ENCODE results near the gene NAXE. TPM values are rescaled to one million over a fixed set of nuclear protein-coding genes. Genes with fewer than 3 reads are reported as not detected.
A peak's percentile ranks its signal among the peaks of the same experiment; 100 is the strongest.

Gene NAXE
- total RNA-seq = 62.2 TPM
- long read RNA-seq, transcript NAXE-203 (6 exons, 1,125 nt) = major isoform, 98 of 120 reads
- long read RNA-seq, partial matches to known transcripts = 5 of 120 reads
- long read RNA-seq, other reads (novel, unspliced or antisense) = 14 of 120 reads

DNA sequence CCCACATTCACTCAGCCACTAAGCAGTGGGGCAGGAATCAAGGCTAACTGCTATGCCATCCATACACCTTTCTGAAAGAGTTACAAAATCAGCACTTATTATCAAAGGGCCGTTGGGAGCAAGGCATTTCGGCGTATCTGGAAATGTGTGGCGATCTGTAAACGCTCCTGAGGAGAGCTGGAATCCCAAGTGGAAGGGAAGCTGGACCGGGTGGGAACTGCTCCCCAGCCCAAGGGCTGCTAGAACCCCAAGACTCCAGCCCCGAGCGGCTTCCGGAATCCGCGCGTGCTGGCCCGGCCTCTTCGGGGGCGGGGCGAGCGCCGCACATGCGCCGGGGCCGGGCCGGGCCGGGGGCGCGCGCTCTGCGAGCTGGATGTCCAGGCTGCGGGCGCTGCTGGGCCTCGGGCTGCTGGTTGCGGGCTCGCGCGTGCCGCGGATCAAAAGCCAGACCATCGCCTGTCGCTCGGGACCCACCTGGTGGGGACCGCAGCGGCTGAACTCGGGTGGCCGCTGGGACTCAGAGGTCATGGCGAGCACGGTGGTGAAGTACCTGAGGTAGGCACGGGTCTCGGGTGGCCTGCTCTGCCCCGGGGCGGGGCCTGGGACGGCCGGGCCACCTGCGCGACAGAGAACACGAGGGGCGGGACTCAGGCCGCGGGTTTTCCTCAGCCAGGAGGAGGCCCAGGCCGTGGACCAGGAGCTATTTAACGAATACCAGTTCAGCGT is at the start of gene NAXE:
TSS of gene NAXE (plus strand) at position 345 of the 726 bp plus-strand sequence. CDS start at position 374, 29 bp downstream.
- DNase-seq (peak; percentile 83), ATAC-seq (peak; percentile 96 to 98)
- intact Hi-C loops (cut with DNase I) = no loop called here
- Histone ChIP-seq H3K4me3 (peak within 1 kb of the TSS; percentile 85), H3K27me3 (ENCODE audit: low read depth) (no peaks in the 10 kb centered on the region), H3K4me1 (peaks cover 18% of the 10 kb centered on the region), H3K9me3 (no peaks in the 10 kb centered on the region), H3K27ac (peak within 1 kb of the TSS; percentile 83), H3K36me3 (peaks cover 32% of the 10 kb centered on the region)
- TF ChIP-seq, protein P1, sequence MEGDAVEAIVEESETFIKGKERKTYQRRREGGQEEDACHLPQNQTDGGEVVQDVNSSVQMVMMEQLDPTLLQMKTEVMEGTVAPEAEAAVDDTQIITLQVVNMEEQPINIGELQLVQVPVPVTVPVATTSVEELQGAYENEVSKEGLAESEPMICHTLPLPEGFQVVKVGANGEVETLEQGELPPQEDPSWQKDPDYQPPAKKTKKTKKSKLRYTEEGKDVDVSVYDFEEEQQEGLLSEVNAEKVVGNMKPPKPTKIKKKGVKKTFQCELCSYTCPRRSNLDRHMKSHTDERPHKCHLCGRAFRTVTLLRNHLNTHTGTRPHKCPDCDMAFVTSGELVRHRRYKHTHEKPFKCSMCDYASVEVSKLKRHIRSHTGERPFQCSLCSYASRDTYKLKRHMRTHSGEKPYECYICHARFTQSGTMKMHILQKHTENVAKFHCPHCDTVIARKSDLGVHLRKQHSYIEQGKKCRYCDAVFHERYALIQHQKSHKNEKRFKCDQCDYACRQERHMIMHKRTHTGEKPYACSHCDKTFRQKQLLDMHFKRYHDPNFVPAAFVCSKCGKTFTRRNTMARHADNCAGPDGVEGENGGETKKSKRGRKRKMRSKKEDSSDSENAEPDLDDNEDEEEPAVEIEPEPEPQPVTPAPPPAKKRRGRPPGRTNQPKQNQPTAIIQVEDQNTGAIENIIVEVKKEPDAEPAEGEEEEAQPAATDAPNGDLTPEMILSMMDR (IDR thresholded peaks at IDR 0.05) = no peak

DNA sequence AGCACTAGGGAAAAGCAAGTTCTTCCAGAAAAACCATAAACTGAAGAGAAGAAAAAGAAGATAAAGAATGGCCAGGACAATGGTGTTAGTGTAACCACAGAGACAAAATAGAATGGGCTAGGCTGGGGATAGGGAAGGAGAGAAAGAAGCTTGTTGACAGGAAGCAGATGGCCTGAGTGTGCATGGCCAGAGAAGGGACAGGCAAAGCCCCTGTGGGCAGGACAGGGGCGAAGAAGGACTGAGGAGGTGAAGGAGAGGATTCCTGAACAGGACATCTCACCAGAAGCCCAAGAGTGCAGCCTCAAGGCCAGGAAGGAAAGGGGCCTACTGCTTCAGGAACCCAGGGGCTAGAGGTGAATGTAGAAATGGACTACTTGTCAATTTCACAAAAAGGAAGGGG is 48.5 kb upstream of the NAXE start:
- no peaks in the 10 kb centered on the region for H3K27me3 ChIP-seq (ENCODE audit: low read depth)
- no peak for DNase-seq
- intact Hi-C loops (cut with DNase I) = no loop called here

DNA sequence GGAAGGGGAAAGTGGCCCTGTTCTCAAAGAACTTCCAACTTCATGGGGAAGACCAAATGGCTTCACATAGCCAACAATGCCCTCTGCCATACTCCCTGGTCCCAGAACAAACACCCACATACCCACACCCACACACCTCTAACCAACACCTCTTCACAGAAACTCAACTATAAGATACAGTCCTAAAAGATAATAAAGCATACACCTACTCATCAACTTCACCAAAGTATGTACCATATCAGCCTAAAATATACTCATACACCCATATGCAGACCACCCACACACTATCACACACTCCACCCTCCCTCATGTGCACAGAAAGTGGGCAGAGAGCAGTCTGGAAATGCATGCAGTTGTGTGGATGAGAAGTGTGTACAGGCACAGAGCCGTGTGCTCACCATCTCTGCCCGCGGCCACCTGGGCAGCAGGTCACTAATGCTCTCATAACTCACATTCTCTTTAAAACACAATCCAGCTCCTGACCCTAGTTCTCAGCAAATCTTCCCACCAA is 46.9 kb upstream of the NAXE start:
- Histone ChIP-seq H3K9me3 (no peaks in the 10 kb centered on the region), H3K4me1 (no peaks in the 10 kb centered on the region), H3K4me3 (no peak overlapping the region), H3K27ac (no peak overlapping the region), H3K36me3 (no peaks in the 10 kb centered on the region), H3K27me3 (ENCODE audit: low read depth) (no peaks in the 10 kb centered on the region)
- no peak for DNase-seq
- no peak for ATAC-seq
- TF ChIP-seq, protein P1 (IDR thresholded peaks at IDR 0.05) = no peak
- intact Hi-C loops (cut with DNase I) = no loop called here

More for the DNA sequence above, 48.5 kb upstream of the NAXE start:
- Histone ChIP-seq H3K27ac (no peak overlapping the region), H3K36me3 (no peaks in the 10 kb centered on the region), H3K4me3 (no peak overlapping the region), H3K4me1 (no peaks in the 10 kb centered on the region), H3K9me3 (no peaks in the 10 kb centered on the region)
- TF ChIP-seq, protein P1 (IDR thresholded peaks at IDR 0.05) = no peak
- no peak for ATAC-seq

DNA sequence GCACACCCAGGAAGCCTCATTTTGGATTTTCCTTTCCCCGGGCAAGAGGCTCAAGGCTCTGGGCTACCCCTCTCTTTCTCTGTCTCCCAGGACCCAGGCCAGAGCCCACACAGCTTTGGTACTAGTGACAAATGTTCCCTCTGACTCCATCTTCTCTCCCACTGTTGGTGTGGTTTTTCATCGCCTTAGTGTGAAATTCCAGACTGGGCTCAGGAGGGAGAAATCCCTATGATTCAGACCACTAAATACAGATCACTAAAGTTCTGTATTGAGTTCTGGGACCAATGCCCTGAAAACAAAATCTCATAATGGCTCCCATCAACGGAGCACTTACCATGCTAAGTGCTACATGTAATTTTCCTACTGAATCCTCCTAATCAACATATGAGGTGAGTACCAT is 45.3 kb upstream of the NAXE start:
- H3K27ac ChIP-seq = no peak overlapping the region
- H3K36me3 ChIP-seq = no peaks in the 10 kb centered on the region
- no peaks in the 10 kb centered on the region for H3K4me1 ChIP-seq
- no peaks in the 10 kb centered on the region for H3K27me3 ChIP-seq (ENCODE audit: low read depth)
- DNase-seq = no peak
- H3K4me3 ChIP-seq = no peak overlapping the region
- H3K9me3 ChIP-seq = no peaks in the 10 kb centered on the region
- TF ChIP-seq, protein P1 (IDR thresholded peaks at IDR 0.05) = no peak
- intact Hi-C loops (cut with DNase I) = no loop called here
- no peak for ATAC-seq

DNA sequence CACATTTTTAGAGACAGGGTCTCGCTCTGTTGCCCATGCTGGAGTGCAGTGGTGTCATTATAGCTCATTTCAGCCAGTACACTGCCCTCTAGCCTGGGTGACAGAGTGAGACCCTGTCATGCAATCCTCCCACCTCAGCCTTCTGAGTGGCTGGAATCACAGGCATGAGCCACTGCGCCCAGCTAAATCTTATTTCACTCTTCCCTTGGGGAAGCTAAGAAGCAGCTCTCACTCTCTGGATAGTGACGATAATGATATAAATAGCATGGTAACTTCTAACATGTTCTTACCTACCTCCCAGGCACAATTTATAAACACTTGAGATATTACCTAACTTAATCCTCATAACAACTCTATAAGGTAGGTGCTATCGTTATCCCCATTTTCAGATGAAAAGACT is 44.1 kb upstream of the NAXE start:
- Histone ChIP-seq H3K27ac (no peak overlapping the region), H3K4me1 (no peaks in the 10 kb centered on the region), H3K9me3 (no peaks in the 10 kb centered on the region), H3K4me3 (no peak overlapping the region), H3K36me3 (no peaks in the 10 kb centered on the region), H3K27me3 (ENCODE audit: low read depth) (no peaks in the 10 kb centered on the region)
- no peak for ATAC-seq
- DNase-seq = no peak
- TF ChIP-seq, protein P1 (IDR thresholded peaks at IDR 0.05) = no peak
- intact Hi-C loops (cut with DNase I) = no loop called here

Data from lower lobe of right lung (tissue), 2 donors.